DMS79 (cell line): ENCODE results near the gene CACNB3.
A peak's percentile ranks its signal among the peaks of the same experiment; 100 is the strongest.
"Not testable (repeated sequence)": the region's sequence is repeated elsewhere in the genome, so short reads cannot be mapped to it uniquely, and the experiment has no call there.

ENCODE experiments used
- DNase-seq: peaks from one replicate; lab custom pipeline; 2025; lab: John Stamatoyannopoulos, UW

The CACNB3 gene

DNA sequence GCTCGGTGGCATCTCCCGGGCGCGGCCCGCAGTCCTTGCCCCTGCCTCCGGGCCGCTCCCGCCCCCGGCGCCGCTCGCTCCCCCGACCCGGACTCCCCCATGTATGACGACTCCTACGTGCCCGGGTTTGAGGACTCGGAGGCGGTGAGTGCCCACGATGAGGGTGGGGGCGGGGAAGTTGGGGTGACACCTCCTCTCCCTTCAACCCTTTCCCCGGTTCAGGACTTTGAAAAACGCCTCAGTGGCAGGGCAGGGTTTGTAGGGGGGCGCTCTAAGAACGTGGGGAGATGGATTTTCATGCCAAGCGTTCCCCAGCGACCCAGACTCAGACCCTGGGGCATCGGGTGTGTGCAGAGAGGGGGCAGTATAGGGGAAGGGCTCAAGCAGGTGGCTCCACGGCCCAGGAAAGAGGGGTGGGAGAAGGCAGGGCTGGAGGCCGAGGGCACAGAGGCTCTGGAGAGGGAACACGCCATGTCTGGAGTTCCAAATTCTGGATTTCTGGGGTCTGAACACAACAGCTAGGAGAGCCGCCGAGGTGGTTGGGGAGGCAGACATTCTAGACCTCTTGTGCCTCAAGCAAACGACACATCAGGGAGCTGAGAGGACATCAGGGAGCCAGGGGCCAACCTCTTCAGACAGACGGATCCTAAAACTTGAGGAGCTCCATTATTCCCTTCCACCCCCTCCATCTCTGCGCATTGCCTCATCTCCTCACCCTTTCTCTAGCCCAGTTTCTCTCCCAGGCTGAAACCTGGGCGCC, 715 bp downstream of the CACNB3 start:
- DNase-seq = peak; percentile 63

DNA sequence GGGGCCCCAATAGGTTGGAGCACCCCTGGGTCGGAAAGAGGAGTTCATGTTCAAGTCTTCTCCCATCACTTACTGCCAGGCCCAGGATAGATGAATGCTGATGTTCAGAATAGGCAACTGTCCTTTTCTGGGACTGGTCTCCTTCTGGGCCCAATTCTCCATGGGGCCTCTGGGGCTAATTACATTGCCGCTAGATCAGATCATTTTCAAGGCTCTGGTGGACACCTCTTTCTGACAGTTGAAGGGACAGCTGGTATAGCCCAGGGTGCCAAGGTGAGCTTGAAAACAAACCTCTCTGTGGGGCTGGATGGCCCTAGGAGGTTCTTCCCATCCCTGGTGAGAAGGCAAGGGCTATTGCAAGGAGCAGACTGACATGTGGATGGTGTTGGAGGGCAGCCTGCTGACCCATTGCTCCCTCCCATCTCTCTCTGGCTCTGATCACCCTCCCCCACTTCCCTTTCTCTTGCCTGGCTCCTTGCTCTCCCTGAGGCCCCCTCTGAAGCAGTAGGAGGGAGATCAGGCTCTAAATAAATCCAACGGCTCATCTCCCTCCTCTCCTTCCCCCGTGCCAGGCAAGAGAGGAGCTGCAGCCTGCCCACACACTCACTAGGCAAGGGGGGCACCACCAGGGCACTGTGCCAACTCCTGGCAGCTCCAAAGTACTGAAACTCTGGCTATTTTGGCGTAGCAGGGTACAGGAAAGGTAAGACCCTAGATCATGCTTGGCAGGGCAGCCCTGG, 1.9 kb downstream of the CACNB3 start:
- DNase-seq = no peak

DNA sequence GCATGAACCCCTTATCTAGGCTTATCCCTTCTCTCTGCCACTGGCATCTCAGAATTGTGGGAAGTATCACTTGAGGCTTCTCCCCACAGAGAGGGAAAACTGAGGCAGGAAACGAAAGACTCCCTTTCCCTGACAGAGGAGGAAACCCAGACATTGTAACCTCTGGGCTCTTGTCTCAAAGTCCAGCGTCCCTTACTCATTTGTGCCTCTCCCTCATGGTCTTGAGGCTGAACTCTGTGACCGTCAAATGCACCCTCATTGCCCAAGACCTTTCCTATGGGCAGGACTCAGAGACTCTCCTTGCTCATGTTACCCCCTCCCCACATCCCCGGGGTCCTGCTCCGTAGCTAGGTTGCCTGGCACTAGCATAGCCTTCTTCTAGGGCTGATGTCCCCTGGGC, 3.8 kb downstream of the CACNB3 start:
- DNase-seq = no peak

- no peak for DNase-seq
Observed at GRCh38 chr12:48822711-48823110, 4.4 kb downstream of the CACNB3 start.

GRCh38 chr12:48823281-48823680, 5.0 kb downstream of the CACNB3 start:
- DNase-seq = no peak

DNA sequence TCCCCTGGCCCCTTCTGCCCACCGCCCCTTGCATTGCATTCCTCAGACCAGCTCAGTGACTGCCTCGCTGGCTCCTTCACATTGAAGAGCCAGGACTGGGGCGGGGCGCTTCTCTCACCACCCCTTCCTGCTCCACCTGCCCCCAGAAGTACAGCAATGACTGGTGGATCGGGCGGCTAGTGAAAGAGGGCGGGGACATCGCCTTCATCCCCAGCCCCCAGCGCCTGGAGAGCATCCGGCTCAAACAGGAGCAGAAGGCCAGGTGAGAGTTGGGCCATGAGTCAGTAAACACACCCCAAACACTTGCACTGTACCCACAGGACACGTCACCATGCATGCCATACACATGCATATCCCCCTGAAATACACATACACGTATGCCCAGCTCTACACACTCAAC, 5.8 kb downstream of the CACNB3 start:
- DNase-seq = no peak

GRCh38 chr12:48824905-48825304, 6.6 kb downstream of the CACNB3 start:
- no peak for DNase-seq

DNA sequence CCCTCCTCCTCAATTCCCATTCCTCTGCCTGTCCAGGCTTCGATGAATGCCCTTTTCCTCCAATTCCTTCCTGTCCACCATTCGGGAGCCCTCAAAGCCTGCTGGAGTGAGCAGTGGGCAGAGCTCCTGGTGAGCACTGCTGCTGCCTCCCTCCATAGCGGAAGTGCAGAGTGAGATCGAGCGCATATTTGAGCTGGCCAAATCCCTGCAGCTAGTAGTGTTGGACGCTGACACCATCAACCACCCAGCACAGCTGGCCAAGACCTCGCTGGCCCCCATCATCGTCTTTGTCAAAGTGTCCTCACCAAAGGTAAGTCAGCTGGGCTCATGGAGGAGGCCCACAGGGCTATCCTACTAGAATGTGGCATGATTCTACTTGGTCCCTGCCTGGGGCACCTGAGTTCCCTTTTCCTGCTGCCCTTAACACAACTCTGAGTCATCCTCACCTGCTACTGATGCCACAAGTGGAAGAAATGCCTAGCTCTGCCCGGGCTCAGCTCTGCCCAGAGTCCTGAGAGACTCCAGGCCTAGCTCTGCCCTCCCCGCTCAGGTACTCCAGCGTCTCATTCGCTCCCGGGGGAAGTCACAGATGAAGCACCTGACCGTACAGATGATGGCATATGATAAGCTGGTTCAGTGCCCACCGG, 8.0 kb downstream of the CACNB3 start:
- no peak for DNase-seq

DNA sequence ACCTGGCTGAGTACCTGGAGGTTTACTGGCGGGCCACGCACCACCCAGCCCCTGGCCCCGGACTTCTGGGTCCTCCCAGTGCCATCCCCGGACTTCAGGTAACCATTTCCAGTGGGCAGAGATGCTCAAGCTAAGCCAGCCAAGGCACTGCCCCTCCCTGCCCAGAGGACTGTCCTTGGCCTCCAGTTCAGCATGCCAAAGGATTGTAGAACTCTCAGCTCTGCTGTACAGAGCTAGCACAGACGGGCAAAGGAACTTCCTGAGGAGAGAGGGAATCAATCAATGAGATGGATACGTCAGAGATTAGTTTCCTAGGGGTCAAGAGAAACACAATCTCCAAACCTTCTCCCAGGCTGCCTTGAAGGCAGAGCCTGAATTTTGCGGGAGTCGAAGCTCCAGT, 8.7 kb downstream of the CACNB3 start:
- DNase-seq = no peak

DNA sequence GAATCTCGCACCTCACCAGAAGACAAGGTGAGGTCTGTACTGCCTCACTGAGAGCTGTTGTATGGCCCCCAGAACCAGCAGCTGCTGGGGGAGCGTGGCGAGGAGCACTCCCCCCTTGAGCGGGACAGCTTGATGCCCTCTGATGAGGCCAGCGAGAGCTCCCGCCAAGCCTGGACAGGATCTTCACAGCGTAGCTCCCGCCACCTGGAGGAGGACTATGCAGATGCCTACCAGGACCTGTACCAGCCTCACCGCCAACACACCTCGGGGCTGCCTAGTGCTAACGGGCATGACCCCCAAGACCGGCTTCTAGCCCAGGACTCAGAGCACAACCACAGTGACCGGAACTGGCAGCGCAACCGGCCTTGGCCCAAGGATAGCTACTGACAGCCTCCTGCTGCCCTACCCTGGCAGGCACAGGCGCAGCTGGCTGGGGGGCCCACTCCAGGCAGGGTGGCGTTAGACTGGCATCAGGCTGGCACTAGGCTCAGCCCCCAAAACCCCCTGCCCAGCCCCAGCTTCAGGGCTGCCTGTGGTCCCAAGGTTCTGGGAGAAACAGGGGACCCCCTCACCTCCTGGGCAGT, 9.3 kb downstream of the CACNB3 start:
- DNase-seq = no peak

GRCh38 chr12:48828293-48828692, 10.0 kb downstream of the CACNB3 start:
- no peak for DNase-seq

DNA sequence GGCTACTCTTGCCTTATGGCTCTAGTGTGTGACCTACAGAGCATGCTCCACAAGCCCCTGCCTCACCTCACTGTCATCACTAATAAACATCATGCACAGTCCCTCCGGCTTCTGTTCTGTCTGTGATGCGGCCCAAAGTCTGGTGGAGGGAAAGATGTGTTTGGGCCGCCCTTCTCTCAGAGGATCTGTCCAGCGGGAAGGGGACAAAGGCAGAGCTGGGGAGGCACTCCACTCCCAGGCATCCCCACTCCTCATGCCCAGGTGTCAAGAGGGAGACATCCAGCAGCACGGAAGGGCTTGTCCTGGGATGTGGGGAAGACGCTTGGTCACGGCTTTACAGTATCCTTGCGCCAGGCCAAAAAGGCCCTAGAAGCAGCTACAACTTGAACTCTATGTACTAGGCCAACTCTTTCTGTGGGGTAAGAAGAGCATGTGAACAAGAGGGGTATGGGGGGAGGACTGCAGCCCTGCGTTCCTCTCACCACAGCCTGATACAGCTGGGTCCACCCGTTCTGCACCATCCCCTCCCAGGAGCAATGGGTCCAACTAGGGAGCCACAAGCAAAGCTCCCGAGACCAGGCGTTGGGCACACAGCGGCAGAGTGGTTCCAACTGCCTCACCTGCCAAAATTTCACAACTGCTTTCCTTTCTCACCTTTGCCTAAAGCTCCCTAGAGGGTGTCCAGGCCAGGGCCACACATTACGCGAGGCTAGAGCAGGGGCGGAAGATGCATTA, 10.7 kb downstream of the CACNB3 start:
- no peak for DNase-seq

GRCh38 chr12:48831257-48831656, 13.0 kb downstream of the CACNB3 start:
- no peak for DNase-seq

DNA sequence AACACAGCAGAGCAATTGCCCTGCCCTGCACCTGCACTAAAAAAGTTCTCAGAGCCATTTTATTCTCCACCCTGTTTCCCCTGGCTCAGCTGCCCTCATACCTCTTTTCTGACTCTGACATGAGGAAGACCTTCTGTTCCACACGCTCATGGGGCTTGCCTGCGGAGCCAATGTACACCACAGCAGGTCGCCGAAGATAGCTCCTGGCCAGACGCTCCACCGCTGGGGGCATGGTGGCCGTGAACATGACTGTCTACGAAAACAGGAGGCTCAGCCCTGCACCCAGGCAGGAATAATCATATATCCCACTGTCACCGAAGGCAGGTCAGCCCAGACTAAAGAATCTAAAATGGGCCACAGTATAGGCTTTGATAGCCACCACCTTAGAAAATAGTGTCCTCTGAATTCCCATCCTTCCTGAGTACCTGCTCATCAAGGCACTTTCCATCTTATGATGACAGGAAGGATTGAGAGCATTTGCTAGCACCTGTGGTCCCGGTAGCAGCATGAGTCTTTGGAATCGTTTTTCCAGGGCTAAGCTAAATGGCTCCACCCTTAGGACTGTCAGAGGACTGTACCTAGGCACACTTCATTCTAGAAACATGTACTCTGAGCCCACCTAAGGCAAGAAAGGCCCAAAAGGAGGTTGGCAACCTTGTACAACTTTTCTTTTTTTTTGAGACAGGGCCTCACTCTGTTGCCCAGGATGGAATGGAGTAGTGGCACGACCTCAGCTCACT, 14.2 kb downstream of the CACNB3 start:
- DNase-seq = no peak

DNA sequence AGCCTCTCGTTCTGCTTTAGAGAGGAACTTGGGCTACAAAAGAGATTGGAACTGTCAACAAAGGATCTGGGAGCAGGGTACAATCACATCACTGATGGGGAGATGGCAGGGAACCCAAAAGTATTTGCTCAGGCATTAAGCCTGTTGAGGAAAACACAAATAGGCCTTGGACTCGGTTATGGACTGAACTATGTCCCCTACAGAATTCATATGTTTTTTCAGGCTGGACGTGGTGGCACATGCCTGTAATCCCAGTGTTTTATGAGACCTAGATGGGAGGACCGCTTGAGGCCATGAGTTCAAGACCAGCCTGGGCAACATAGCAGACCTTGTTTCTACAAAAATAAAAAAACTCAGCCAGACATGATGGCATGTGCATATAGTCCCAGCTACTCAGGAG, 19.8 kb downstream of the CACNB3 start:
- no peak for DNase-seq

DNA sequence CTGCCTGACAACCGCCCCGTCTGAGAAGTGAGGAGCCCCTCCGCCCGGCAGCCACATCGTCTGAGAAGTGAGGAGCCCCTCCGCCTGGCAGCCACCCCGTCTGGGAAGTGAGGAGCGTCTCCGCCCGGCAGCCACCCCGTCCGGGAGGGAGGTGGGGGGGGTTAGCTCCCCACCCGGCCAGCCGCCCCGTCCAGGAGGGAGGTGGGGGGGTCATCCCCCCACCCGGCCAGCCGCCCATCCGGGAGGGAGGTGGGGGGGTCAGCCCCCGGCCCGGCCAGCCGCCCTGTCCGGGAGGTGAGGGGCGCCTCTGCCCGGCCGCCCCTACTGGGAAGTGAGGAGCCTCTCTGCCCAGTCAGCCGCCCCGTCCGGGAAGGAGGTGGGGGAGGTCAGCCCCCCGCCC, 23.7 kb downstream of the CACNB3 start:
- DNase-seq = not testable (repeated sequence)

- peak; percentile 95 for DNase-seq
Observed at GRCh38 chr12:48851883-48852733, 33.8 kb downstream of the CACNB3 start, which contains the start of gene DDX23. TSS of gene DDX23 (minus strand) at chr12:48852163. CDS start at chr12:48845782, 6,381 bp downstream.

DNA sequence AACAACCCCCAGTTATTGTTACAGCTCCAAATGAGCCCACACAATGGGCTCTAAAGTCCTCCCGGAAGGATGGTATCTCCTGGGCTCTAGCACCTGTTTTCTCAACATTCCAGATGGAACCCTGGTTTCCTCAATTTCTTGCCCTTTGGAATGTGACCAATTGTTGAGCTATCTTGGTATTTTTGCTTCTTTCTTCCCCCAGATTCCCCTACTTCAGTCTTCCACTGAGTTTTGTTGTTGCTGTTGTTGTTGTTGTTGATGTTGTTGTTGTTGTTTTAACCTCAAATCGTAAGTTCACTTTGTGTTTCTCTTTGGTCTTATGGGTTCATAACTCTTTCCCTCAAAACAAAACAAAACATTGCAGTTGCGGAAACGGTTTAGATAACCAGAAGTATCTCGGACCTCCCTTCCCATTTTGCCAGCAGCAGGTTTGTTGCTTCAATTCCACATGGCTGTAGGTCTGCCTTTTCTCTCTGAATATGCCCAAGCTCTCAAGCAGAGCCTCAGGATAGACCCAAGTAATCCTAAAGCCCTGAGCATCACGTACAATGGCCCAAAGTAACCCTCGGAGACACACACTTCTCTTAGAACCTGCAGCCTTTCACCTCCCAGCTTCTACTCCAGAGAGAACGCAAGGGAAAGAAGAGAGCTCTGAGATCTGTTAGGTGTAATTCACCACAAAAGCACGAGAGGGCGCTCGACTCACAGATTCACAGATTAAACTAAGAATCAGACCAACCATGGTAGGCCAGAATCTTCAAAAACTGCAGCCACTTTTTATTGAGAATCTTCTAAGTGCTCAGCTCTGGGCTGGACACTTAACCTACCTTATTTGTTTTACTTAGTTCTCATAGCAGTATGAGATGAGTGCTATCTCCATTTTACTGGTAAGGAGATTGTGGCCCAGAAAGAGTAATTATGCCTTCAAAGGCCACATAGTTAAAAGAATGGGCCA, 34.7 kb downstream of the CACNB3 start:
- DNase-seq = peak; percentile 54

DNA sequence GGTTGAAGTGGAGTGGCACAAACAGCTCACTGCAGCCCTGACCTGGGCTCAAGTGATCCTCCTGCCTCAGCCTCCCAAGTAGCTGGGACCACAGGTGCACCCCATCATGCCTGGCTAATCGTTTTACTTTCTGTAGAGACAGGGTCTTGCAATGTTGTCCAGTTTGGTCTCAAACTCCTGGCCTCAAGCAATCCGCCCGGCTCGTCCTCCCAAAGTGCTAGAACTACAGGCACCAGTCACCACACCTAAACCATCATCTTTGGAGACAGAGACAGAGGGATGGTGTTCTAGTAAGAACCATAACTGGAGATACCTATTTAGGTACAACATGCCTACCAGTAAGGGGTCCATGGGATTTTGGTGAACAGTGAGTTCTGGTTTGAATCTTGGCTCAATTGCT, 36.2 kb downstream of the CACNB3 start:
- DNase-seq = no peak
